ENCODE data around the gene GRIK5.

GRIK5 gene

DNA sequence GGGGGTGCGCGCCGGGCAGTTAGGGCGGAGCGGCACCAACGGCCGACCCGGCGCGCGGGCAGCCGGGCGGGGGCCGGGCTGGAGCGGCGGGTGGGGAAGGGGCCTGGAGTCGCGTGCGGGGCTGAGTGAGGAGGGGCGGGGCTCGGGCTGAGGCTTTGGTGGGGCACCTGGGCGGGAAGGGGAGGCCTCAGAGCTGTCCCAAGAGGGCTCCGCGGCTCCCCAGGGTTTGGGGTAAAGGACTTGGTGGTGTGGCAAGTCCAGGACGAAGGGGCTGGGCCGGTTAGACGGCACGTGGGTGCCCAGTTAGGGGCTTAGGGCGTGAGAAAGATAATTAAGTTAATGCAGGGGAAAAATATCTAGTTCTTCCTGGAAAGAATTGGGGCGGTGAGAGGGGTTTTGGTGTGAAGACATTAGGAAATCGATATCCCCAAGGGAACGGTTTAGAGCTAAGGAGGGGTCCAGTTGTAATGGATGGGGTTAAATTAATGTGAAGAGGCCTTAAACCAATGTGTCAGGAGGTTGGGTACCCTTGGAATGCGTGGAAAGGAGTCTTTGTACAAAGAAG lies 6.5 kb upstream of the GRIK5 start:
- no peak for DNase-seq

DNA sequence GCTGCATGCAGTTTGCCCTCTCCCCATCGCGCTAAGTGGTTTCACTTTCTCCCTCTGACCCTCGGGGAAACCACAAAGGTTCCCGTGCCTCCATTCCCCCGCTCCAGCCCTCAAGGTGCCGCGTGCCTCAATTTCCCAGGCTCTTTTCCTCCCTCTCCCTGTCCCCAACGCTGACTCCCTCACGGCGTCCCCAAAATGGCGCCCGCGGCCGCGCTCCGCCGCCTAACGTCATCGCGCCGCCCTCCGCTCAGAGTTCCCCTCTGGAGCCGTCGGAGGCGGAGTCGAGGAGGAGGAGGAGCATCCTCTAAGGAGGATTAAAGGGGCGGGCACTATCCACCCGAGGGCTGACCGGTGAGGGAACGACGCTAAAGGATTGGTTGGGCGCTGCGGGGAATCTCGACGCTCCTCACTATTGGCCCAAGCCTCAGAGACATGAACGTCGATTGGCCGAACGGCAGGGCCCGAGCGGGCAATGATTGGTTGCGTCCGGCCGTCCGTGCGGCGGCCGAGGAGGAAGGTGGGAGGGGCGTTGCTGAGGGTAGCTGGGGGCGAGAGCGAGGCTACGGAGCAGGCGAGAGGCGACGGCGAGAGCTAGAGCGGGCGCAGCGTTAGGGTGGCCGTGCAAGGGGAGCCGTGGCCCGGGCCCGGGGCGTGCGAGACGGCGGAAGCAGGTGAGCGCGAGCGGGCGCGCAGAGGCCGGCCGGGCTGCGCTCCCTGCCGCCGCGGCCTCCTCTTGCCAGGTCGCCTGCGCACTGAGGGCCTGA lies 5.8 kb upstream of the GRIK5 start, which contains the start of gene ZNF574:
Gene ZNF574 (plus strand): TSS at position 551 of the 764 bp plus-strand sequence. CDS start 2,441 bp downstream, outside the sequence.
- peak; percentile 100 for DNase-seq

- DNase-seq: no peak
Measured at GRCh38 chr19:42075364-42075615, 5.3 kb upstream of the GRIK5 start.

GRCh38 chr19:42074513-42075363 lies 4.7 kb upstream of the GRIK5 start:
- DNase-seq: no peak

GRCh38 chr19:42071247-42071646 lies 1.2 kb upstream of the GRIK5 start:
- no peak for DNase-seq

- DNase-seq: no peak
Measured at GRCh38 chr19:42068756-42069571, 1.0 kb downstream of the GRIK5 start.

DNA sequence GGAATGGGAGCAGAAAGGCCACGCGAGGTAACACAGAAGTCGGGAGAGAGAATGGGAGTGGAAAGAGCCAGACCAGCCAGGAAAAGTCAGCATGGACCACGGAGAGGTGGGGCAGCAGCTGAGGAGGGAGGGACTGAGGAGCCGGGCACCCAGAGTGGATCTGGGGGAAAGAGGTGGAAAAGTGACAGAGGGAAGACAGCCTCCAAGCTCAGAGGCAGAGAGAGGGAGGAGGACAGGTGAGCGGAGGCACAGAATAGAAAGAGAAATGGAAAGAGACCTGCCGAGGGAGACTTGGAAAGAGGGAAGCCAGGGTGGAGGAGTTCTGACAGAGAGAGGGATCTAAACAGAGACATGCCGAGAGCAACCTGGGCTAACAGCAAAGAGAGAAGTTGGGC lies 1.6 kb downstream of the GRIK5 start:
- no peak for DNase-seq

GRCh38 chr19:42067315-42067888 lies 2.6 kb downstream of the GRIK5 start:
- DNase-seq: no peak

GRCh38 chr19:42066075-42066754 lies 3.8 kb downstream of the GRIK5 start:
- DNase-seq: peak; percentile 16

GRCh38 chr19:42065511-42065910 lies 4.5 kb downstream of the GRIK5 start:
- DNase-seq: no peak

GRCh38 chr19:42065051-42065450 lies 5.0 kb downstream of the GRIK5 start:
- DNase-seq: no peak

- DNase-seq: no peak
Measured at GRCh38 chr19:42064432-42064831, 5.6 kb downstream of the GRIK5 start.

DNA sequence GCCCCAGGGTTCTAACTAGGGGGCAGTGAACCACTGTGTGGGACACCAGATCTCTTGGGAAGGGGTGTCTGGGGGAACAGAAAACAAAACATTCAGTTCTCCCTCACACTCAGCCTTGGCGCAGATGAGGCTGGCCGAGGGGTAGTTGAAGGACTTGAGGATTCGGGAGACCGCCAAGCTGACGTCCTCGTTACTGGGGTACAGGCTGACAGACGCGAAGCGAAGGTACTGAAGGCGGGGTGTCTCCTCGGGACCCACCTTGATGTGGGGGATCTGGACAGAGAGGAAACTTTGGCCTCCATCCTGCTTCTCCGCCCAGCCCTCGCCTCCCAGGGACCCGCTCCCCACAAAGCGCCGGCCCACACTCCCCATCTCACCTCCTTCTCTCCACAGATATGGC lies 7.6 kb downstream of the GRIK5 start:
- no peak for DNase-seq

GRCh38 chr19:42060117-42060516 lies 9.9 kb downstream of the GRIK5 start:
- DNase-seq: no peak

GRCh38 chr19:42059196-42059595 lies 10.8 kb downstream of the GRIK5 start:
- no peak for DNase-seq

GRCh38 chr19:42057846-42058245 lies 12.2 kb downstream of the GRIK5 start:
- DNase-seq: no peak

GRCh38 chr19:42054205-42054604 lies 15.8 kb downstream of the GRIK5 start:
- no peak for DNase-seq

DNA sequence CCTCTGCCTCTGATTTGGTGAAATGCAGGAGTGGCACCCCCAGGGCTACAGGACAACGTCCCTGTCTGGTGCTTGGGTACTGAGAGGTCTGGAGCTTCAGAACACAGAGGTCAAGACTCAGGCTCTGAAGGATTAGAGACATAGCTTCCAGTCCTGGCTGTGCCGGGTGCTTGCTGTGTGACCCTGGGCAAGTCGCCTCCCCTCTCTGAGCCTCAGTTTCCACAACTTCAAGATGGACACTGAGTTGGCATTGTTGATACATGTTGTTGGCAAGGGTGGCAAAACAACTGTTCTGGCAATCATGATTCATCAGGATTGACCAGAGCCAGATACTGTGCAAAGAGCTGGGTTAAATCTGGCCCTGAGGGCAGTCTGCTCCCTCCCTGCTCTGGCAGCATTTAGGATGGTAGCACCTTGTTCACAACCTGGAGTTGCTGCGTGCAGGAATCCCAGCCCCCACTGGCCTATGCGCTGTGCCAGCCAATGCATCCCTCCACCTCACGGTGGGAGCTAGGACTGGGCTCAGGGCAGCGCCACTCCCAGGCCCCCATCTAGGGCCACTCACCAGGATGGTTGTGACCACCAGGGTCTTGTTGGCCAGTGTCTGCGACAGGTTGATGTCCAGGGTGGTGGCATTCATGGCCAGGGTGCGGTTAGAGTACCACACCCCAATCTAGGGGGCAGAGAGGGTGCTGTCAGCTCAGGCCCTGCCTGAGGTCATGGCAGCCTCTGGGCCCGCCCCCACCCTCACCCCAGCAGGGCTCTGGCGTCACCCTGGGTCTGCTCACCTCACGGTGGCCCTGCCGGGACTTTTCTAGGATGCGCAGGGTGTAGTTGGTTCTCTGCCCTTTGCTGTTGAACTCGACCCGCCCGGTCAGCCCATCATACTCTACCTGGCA lies 16.7 kb downstream of the GRIK5 start:
- DNase-seq: no peak

DNA sequence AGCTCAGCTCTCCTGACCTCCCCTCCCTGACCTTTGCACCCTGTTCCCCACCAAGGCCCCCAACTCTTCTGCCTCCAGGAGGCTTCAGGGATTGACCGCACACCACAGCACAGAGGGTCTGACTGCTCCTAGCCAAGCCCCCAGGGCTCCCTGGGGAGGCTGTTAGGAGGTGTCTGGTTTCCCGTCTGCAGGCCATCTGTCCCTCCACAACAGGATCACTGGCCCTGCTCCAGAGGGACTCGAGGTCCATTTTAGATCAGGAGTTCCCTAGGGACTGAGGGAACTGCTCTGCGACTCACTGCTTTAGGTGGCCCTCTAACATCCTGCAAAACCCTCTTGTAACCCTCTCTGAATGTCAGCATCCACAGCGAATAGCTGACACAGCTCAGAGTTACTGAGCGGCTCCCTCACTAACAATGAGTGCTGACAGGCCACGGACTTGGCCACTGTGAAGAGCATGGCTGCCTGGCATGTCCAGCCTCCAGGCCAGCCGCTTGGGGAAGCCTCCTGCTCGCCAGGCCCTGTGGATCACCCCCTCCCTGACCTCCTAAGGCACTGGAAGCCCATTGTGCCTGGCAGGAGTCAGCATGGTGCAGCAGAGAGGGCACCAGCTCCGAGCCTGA lies 17.7 kb downstream of the GRIK5 start:
- no peak for DNase-seq
